Left forelimb (tissue), 1 donor: ENCODE measurements around the gene NEDD9.

Experiments used
- DNase-seq: peaks from one replicate; pipeline ENCODE4 v3.0.0-alpha.2; 2018; ENCODE audit warnings: low spot score

NEDD9 gene

GRCh38 chr6:11260249-11261038 is 28.0 kb upstream of the NEDD9 start:
- DNase-seq: no peak

GRCh38 chr6:11258260-11259237 is 26.1 kb upstream of the NEDD9 start:
- no peak for DNase-seq

- DNase-seq: no peak
Observed at GRCh38 chr6:11255610-11256009, 23.1 kb upstream of the NEDD9 start.

- DNase-seq: no peak
Observed at GRCh38 chr6:11253594-11253993, 21.1 kb upstream of the NEDD9 start.

GRCh38 chr6:11251553-11252360 is 19.3 kb upstream of the NEDD9 start:
- no peak for DNase-seq

- no peak for DNase-seq
Observed at GRCh38 chr6:11250108-11250507, 17.6 kb upstream of the NEDD9 start.

- DNase-seq: no peak
Observed at GRCh38 chr6:11248974-11249761, 16.7 kb upstream of the NEDD9 start.

GRCh38 chr6:11246722-11247121 is 14.3 kb upstream of the NEDD9 start:
- no peak for DNase-seq

GRCh38 chr6:11245381-11246256 is 13.2 kb upstream of the NEDD9 start:
- DNase-seq: no peak

GRCh38 chr6:11244387-11245126 is 12.1 kb upstream of the NEDD9 start:
- no peak for DNase-seq

GRCh38 chr6:11243861-11244260 is 11.4 kb upstream of the NEDD9 start:
- no peak for DNase-seq

GRCh38 chr6:11242711-11243110 is 10.2 kb upstream of the NEDD9 start:
- no peak for DNase-seq

- no peak for DNase-seq
Observed at GRCh38 chr6:11241793-11242201, 9.3 kb upstream of the NEDD9 start.

GRCh38 chr6:11241154-11241792 is 8.8 kb upstream of the NEDD9 start:
- DNase-seq: no peak

- no peak for DNase-seq
Observed at GRCh38 chr6:11237956-11238355, 5.5 kb upstream of the NEDD9 start.

- no peak for DNase-seq
Observed at GRCh38 chr6:11237428-11237827, 5.0 kb upstream of the NEDD9 start.

- DNase-seq: no peak
Observed at GRCh38 chr6:11236915-11237314, 4.4 kb upstream of the NEDD9 start.

- no peak for DNase-seq
Observed at GRCh38 chr6:11236076-11236750, 3.7 kb upstream of the NEDD9 start.

- DNase-seq: no peak
Observed at GRCh38 chr6:11235062-11235461, 2.6 kb upstream of the NEDD9 start.
